Myocyte (in vitro differentiated cells): ENCODE results near the gene SERPINA1. TPM values are rescaled to one million over a fixed set of nuclear protein-coding genes. Genes with fewer than 3 reads are reported as not detected.
"Not testable (repeated sequence)": the region's sequence is repeated elsewhere in the genome, so short reads cannot be mapped to it uniquely, and the experiment has no call there.

ENCODE experiments used
- DNase-seq: peaks from one replicate; pipeline ENCODE4 v3.0.0-alpha.2; 2012; ENCODE audit warnings: low read depth
- total RNA-seq: library from RNA; depleted of rRNA; stranded (reverse); fragments of >200 nt; gene quantifications from 2 replicates; pipeline ENCODE4 v1.2.3, GENCODE V29; 2014

Gene SERPINA1
- total RNA-seq, 1 donor from 2014 or later, result not detected

- no peak for DNase-seq
Measured at GRCh38 chr14:94372021-94372605, 16.3 kb downstream of the SERPINA1 start.

GRCh38 chr14:94370524-94370910, 17.9 kb downstream of the SERPINA1 start:
- no peak for DNase-seq

GRCh38 chr14:94369766-94370523, 18.5 kb downstream of the SERPINA1 start:
- DNase-seq, result not testable (repeated sequence)

GRCh38 chr14:94368956-94369355, 19.4 kb downstream of the SERPINA1 start:
- no peak for DNase-seq

- no peak for DNase-seq
Measured at GRCh38 chr14:94368243-94368590, 20.2 kb downstream of the SERPINA1 start.

- no peak for DNase-seq
Measured at GRCh38 chr14:94367347-94368242, 20.8 kb downstream of the SERPINA1 start.

GRCh38 chr14:94366146-94366915, 22.1 kb downstream of the SERPINA1 start, which contains the start of gene SERPINA2:
SERPINA2 (minus strand) TSS chr14:94366698.
- no peak for DNase-seq

GRCh38 chr14:94365624-94366023, 22.8 kb downstream of the SERPINA1 start:
- no peak for DNase-seq

GRCh38 chr14:94364964-94365363, 23.4 kb downstream of the SERPINA1 start:
- DNase-seq, result no peak

- DNase-seq, result no peak
Measured at GRCh38 chr14:94364037-94364436, 24.4 kb downstream of the SERPINA1 start.

GRCh38 chr14:94363151-94363624, 25.2 kb downstream of the SERPINA1 start:
- no peak for DNase-seq

GRCh38 chr14:94362614-94363133, 25.7 kb downstream of the SERPINA1 start:
- no peak for DNase-seq

GRCh38 chr14:94361682-94362081, 26.7 kb downstream of the SERPINA1 start:
- no peak for DNase-seq

- no peak for DNase-seq
Measured at GRCh38 chr14:94360945-94361565, 27.3 kb downstream of the SERPINA1 start.

- no peak for DNase-seq
Measured at GRCh38 chr14:94357166-94357565, 31.2 kb downstream of the SERPINA1 start.

GRCh38 chr14:94356379-94357056, 31.9 kb downstream of the SERPINA1 start:
- DNase-seq, result no peak

- DNase-seq, result peak; percentile 45
Measured at GRCh38 chr14:94355191-94355794, 33.1 kb downstream of the SERPINA1 start.

GRCh38 chr14:94354638-94355185, 33.7 kb downstream of the SERPINA1 start:
- DNase-seq, result no peak

- not testable (repeated sequence) for DNase-seq
Measured at GRCh38 chr14:94354190-94354589, 34.2 kb downstream of the SERPINA1 start.
